Superior temporal gyrus (tissue), 1 donor: ENCODE results near the gene RBM20.
"Not testable (repeated sequence)": the region's sequence is repeated elsewhere in the genome, so short reads cannot be mapped to it uniquely, and the experiment has no call there.

Source experiments
- DNase-seq: peaks from one replicate; pipeline ENCODE4 v3.0.0-alpha.2; 2016; ENCODE audit errors: extremely low spot score

RBM20 gene

GRCh38 chr10:110643653-110644597, at the start of gene RBM20:
RBM20 (plus strand) TSS chr10:110644336; CDS start chr10:110644455, 119 bp downstream.
- DNase-seq: no peak

GRCh38 chr10:110597476-110597875, 46.7 kb upstream of the RBM20 start:
- no peak for DNase-seq

DNA sequence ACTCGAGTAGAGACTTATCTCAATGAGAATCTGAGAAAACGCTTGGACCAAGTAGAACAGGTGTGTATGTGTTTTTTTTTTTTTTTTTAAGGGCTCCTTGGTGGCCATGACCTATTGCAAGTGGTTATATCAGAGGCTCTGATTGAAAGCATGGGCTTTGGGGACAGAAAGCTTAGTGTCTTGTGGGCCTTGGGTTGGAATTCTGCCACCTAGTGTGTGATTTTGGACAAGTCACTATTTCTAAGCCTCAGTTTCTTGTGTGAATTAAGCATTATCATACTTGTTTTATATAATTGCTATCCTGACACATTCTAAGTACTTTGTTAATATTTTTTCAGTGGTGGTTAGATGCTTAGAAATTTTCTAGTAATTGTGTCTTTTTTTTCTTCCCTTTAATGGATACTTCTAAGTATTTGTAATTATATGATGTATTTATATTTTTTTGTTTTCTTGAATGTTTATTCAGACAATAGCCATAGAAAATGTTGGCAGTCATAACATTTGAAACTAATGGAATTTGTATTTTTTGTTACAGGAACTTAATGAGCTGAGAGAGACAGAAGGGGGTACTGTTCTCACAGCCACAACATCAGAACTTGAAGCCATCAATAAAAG, 43.5 kb upstream of the RBM20 start:
- DNase-seq: peak; percentile 77

DNA sequence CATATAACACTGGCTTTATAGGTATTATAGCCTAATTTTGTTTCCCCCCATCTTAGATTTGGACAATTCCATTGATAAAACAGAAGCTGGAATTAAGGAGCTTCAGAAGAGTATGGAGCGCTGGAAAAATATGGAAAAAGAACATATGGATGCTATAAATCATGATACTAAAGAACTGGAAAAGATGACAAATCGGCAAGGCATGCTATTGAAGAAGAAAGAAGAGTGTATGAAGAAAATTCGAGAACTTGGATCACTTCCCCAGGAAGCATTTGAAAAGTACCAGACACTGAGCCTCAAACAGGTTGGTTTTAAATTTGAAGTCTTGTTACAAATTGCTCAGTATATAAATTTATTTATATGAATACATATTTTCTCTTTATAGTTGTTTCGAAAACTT, 42.6 kb upstream of the RBM20 start:
- no peak for DNase-seq

GRCh38 chr10:110608087-110608486, 36.0 kb upstream of the RBM20 start:
- DNase-seq: no peak

- DNase-seq: no peak
Observed at GRCh38 chr10:110609605-110610004, 34.5 kb upstream of the RBM20 start.

- DNase-seq: peak; percentile 79
Observed at GRCh38 chr10:110610308-110610774, 33.8 kb upstream of the RBM20 start.

DNA sequence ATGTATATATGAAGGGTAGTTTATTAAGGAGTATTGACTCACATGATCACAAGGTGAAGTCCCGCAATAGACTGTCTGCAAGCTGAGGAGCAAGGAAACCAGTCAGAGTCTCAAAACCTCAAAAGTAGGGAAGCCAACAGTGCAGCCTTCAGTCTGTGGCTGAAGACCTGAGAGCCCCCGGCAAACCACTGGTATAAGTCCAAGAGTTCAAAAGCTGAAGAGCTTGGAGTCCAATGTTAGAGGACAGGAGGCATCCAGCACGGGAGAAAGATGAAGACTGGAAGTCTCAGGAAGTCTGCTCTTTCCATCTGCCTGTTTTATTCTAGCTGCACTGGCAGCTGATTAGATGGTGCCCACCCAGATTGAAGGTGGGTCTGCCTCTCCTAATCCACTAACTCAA, 33.4 kb upstream of the RBM20 start:
- not testable (repeated sequence) for DNase-seq

DNA sequence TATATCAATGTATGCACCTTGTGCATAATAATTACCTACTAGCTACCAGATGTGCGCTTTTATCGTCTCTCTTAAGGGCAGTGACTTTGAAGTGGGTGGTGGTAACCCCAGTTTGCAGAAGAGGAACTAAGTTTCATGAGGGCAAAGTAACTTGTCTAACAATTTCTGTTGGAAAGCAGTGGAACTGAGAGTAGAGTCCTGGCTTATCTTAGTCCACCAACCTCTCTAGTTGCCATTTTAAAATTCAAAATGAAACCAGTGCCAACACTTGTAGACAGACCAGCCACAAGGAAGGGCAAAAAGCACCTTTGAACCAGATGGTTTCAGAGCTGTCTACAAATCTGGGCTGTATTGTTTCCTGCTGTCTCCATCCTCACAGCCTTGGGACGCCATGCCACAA, 32.0 kb upstream of the RBM20 start:
- DNase-seq: no peak

- no peak for DNase-seq
Observed at GRCh38 chr10:110612629-110613028, 31.5 kb upstream of the RBM20 start.

GRCh38 chr10:110613341-110613995, 30.7 kb upstream of the RBM20 start:
- no peak for DNase-seq

DNA sequence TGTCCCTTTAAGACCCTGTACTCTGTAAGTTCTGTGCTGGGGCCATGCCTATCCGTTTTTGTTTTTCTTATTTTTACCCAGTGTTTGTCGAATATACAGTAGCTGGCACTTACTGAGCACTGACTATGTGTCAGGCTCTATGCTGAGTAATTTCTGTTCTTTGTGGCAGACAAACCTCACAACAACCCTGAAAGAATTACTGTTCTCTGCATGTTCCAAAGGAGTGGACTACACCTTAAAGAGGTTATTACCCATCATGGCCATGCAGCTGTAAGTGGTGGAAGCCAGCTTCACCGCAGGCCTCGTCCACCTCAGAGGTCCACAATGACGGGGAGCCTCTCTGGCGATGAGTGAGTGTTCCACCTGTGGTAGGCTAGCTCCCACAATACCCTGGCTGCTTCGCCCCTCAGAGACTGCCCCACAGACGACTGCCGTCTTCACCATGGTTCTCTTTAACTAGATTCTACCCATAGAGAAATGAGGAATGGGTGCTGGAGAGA, 30.1 kb upstream of the RBM20 start:
- no peak for DNase-seq

DNA sequence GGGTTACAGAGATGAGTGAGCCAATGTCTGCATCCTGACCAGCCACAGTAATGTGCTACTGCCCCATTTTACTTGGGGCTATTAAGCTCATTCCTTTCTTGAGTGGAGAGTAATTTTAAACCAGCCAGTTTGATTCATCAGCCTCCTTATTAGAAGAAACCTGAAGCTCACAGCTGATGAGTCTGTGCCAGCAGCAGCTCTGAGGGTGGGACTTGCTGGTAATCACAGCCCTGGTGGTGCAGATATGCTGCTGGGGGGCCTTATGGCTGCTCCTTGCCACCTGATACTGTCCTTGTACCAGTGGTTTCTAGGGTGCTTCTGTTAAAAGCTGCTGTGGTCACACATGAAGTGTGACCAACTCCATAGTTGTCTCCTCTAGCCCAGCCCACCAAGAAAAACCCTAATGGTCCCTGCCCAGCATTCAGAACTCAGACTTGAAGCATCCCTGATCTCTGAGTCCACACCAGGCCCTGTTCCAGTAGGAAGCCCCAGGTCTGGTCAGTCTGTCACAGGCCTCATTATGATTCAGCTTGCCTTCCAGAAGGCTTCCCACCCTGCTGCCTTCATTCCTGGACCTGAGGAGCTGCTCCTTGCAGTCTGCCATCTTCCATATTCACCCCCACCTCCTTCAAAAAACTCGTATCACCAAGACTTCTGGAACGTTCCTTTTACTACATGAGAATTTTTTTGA, 28.9 kb upstream of the RBM20 start:
- no peak for DNase-seq

- DNase-seq: no peak
Observed at GRCh38 chr10:110616493-110617033, 27.6 kb upstream of the RBM20 start.

DNA sequence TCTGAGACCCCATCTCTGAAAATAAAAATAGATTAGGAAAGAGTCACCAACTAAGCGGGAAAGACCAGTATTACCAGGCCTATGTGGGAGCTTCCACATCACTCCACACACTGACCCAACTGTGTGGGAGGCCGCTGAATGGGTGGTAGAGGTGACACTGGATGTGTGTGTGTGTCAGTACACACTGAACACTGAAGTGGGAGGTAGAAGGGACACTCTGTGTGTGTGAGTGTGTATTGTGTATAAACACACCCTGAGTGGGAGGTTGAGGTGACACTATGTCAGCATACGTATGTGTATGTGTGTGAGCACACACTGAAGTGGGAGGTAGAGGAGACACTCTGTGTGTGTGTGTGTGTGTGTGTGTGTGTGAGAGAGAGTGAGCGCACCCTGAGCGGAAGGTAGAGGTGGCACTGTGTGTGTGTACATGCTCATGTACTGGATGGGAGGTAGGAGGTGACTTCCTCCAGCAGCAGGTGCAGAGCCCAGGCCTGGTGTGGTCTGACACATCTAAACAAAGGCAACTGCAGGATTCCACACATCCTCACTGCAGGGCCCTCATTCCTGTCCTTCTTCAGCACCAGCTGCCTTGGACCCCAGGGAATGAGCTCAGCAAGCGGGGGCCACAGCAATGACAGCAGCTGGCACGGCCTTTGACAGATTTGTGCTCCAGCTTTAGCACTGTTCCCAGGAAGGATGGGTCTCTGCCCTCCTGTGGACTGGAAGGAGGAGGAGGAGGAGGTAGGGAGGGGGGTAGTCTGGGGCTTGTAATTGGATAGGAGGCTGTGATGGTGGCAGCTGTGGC, 26.5 kb upstream of the RBM20 start:
- no peak for DNase-seq

DNA sequence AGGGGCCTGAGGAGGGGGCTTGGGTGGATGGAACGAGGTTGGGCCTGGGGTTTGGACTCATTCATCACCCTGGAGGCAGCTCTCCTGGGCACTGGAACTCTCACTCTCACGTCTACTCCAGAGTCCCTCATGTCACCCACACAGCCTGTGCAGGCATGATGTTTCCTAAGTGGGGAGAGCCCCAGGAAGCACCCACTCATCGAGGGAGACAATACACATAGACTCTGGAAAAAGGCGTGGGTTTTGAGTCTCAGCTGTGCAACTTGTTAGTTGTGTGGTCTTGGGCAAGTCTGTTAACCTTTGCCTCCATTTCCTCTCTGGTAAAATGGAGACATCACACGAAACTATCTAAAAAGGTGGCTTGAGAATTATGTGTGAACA, 25.9 kb upstream of the RBM20 start:
- DNase-seq: no peak

DNA sequence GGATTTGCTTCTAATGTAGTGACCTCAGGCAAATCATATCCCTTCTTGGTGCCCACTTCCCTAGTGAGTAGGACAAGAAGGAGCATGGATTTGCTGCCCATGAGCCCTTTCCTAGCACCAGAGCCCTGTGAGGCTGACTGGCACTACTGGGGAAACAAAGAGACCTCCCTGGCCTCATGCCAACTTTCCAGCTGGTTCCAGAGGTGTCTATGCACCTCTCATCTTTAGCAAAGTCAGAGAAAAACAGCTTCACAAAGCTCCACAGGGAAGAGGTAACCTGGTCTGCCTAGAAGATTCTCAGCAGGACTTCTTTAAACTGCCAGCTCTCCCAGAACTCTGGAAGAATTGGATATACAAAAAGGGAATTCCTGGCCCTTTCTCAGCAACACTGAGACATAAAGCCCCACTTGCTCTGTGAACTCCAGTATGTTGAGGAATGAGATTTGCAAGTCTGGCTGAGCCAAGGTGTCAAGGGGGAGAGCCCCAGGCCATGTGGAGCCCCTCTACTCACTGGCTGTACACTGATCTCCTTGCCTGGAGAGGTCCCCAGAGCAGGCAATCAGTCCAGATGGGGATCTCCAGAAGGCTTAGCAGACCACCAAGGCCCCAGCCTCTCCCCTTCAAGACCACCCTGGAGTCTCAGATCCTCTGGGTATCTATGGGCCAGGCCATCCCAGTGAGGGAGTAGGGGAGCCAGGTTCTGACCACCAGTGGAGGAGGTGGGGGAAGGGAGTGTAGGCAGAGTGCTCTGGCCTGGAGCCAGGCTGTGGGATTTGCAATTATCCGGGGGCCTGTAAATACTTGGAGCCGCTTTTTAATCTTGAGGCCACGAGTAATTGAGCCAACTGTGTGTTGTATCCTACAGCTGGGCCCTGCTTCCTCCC, 24.4 kb upstream of the RBM20 start:
- no peak for DNase-seq

- no peak for DNase-seq
Observed at GRCh38 chr10:110620398-110620719, 23.8 kb upstream of the RBM20 start.

GRCh38 chr10:110623316-110623715, 20.8 kb upstream of the RBM20 start:
- DNase-seq: not testable (repeated sequence)
